ENCODE measurements around the gene HNRNPF.
A peak's percentile ranks its signal among the peaks of the same experiment; 100 is the strongest.

The HNRNPF gene

GRCh38 chr10:43376046-43376635 lies 32.8 kb downstream of the HNRNPF start:
- no peak for DNase-seq

DNA sequence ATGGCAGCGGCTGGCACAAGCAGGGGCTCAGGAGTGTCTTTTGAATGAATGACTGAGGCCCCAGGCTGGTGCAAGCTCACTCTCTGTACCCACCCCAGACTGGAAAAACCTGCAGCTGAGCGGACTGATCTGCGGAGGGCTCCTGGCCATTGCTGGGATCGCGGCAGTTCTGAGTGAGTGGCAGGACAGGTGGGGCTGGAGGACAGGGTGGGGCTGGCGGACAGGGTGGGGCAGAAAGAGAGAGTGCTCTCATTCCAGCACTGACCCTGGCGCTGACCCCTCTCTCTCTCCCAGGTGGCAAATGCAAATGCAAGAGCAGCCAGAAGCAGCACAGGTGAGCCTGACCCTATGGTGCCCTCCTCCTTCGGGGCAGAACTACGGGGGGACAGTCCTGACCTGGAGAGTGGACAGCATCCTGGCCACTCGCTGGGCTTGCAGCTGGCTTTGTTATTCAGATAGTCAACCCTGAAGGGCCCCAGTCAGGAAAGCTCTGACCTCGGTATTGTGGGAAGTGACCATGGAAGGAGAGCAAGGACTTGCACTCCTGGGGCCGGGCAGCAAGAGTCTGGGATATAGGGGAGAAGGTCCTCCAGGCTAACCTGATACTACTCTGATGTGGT lies 33.5 kb downstream of the HNRNPF start:
- DNase-seq = no peak

DNA sequence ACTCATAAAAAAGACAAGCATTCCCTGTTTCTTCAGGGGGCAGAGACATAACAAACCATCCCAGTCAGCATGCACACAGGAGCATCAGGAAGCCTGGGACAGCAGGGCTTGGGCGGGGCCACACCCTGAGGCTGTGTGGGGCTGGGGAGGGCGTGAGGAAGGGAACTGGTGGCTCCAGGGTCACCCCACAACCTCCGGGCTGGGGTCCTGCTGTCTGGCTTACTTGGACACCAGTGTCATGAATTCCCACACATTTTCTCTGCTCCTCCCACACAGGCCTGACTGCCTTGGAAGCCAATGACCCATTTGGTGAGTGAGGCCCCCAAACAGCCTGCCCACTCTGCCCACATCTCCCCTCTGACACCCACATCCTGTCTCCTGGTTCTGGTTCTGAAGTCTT lies 34.8 kb downstream of the HNRNPF start:
- no peak for DNase-seq

- DNase-seq = no peak
Observed at GRCh38 chr10:43373461-43373860, 35.5 kb downstream of the HNRNPF start.

DNA sequence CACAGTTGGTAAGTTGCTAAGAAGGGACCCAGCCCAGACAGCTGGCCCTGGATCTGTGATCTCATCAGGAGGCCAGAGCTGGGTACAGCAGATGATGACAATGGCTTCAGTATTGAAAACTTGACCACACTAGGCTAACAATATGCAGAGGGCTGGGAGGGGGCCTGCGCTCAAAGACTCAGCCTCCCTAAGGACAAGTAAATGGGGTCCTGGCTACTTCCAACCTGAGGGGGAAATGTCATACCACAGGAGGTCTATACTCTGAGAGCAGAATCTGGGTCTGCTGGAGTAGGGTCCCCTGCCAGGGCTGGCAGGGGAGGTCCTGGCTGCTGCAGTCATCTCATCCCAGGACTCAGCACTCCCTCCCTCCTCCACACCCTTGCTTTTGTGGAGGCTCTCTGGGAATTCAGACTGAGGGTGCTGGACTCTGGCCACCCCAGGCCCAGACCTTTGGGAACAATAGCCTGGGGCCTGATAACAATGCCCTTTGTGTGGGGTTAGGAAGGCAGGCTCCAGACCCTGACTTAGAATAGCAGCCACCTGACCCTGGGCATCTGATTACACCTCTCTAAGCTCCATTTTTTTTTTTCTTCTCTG lies 36.1 kb downstream of the HNRNPF start:
- no peak for DNase-seq

GRCh38 chr10:43371418-43371817 lies 37.6 kb downstream of the HNRNPF start, which contains the start of gene FXYD4:
Gene FXYD4 (plus strand): TSS chr10:43371636. CDS start chr10:43373747, 2,111 bp downstream.
- DNase-seq = no peak

DNA sequence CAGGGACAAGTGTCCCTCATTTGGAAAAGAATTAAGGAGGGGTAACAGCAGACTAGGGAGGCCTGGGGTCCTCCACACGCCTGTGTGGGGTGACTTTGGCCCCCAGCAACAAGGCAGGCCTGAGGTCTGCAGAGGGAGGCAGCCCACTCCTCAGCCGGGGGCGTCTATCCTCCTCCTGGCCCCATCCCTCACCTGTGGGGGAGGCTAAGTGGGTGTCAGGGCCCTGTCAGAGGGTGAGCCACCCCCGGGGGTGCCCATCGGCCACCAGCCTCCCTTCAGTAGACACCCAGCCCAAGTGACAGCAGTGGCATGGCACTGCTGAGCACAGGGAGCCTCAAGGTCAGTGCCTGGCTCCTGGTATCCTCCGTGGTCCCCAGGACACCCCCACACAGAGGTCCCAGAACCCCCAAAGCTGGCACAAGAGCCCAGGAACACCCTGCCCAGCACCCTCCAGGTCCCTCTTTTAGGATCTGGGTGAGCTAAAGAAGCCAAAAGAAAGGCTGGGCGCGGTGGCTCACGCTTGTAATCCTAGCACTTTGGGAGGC lies 38.2 kb downstream of the HNRNPF start:
- DNase-seq = no peak

DNA sequence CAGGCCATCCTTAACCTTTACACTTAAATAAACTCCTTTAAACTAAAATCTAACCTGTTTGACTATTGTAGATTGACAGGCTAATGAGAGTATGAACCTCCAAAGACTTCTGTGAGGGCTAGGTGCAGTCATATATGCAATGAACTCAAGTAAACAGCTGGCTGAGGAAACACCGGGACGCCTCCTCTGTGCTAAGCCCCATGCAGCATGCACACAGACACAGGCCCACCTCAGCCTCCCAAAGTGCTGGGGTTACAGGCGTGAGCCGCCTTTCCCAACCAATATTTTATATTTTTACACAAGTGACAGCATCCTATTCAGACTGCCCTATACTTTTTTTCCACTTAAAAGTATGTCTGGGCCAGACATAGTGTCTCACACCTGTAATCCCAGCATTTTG lies 39.1 kb downstream of the HNRNPF start:
- DNase-seq = no peak

DNA sequence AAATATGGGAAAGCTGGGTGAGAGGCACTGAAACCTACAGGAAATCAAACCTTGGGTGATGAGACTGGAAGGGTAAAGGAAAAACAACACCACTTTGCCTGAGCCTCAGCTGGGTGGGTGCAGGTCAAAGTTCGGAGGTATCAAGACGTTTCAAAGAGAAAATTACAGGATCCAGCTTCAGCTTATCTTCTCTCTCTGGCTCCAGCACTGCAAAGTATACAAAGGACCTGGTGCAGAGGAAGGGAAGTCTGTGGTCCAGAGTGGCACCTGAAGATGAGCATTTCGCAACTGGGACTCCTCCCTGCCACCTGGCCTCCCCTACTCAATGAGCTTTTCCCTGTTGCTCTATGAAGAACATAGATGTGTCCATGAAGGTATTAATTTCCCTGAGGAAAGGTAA lies 44.0 kb downstream of the HNRNPF start:
- DNase-seq = no peak

DNA sequence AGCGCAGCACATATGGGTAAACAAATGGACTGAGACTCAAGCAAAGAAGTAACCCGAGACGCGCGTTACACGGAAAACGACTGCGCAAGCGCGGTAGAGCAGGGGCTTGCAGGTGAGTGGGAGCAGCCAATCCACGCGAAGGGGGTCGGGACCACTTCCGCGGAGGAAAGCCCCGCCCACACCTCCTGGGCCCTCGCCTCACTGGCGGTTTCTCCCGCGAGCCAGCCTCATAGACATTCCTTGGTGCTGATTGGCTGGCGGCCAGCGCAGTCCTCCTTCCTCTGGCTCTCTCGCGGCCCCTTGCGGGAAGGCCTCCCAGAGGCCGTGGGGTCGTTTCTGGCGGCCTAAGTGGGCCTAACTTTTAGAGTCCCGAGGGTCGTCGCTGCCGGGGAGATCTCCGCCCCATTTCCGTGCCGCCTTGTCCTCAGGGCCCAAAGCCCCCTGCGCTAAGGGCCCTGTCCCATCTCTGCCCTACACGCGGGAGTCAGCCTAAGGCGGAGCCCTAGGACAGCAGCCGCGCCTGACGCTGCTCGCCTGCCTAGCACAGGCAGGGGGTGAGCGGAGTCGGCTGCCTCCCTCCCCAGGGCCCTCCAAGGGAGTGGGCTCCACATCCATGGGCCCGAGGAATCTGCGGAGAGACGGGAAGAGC lies 46.7 kb downstream of the HNRNPF start:
- DNase-seq = peak; percentile 93

- no peak for DNase-seq
Observed at GRCh38 chr10:43361547-43362190, 47.3 kb downstream of the HNRNPF start.

DNA sequence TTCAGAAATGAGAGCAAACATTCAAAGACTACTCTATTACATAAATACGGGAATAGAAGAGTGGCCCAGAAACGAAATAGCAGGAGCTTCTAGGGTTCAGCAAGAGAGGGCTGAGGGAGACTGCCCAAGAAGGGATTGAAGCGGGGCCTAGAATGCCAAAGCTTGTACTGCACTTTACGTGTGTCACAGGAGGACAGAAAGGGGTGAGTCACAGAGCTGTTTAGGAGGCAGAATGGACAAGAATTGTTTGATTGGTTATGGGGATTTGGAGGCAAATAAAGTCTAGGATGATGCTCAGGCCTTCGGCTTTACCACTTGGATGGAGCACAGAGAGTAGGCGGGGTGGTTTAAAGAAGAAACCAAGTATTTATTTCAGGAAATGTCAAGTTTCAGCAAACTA lies 48.9 kb downstream of the HNRNPF start:
- no peak for DNase-seq

DNA sequence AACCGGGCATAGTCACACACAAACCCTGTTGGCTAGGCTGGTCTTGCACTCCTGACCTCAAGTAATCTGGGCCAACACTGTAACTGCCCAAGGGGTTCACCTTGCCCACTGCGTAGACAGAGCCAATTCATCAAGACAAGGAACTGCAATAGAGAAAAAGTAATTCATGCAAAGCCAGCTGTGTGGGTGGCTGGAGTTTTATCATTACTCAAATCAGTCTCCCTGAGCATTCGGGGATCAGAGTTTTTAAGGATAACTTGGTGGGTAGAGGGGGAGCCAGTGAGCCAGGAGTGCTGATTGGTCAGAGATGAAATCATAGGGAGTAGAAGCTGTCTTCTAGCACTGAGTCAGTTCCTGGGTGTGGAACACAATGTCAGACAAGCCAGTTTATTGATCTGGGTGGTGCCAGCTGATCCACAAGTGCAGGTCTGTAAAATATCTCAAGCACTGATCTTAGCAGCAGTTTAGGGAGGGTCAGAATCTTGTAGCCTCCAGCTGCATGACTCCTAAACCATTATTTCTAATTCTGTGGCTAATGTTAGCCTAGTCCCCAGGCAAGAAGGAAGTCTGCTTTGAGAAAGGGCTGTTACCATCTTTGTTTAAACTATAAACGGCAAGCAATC lies 53.1 kb downstream of the HNRNPF start:
- DNase-seq = peak; percentile 6

DNA sequence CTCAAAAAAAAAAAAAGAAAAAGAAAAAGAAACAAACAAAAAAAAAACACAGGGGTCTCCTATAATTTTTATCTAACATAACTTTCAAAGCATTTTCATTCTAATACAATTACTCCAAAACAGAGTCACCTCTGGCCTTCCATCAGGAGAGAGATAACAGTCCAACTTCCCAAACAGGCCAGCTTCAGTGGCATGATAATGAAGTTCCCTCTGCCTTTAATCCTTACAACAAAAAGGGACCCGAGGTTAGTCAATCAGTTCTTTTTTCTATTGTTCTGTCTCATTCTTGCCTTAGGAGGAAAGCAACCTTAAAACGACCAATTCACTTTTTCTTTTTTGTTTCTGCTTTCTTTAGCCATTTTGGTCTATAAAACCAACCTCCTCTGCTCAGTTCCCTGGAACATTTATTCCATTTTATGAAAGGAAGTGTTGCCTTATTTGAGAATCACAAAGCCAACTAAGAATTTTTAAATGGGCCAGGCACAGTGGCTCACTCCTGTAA lies 54.1 kb downstream of the HNRNPF start:
- DNase-seq = no peak

- no peak for DNase-seq
Observed at GRCh38 chr10:43354330-43354635, 54.7 kb downstream of the HNRNPF start.

DNA sequence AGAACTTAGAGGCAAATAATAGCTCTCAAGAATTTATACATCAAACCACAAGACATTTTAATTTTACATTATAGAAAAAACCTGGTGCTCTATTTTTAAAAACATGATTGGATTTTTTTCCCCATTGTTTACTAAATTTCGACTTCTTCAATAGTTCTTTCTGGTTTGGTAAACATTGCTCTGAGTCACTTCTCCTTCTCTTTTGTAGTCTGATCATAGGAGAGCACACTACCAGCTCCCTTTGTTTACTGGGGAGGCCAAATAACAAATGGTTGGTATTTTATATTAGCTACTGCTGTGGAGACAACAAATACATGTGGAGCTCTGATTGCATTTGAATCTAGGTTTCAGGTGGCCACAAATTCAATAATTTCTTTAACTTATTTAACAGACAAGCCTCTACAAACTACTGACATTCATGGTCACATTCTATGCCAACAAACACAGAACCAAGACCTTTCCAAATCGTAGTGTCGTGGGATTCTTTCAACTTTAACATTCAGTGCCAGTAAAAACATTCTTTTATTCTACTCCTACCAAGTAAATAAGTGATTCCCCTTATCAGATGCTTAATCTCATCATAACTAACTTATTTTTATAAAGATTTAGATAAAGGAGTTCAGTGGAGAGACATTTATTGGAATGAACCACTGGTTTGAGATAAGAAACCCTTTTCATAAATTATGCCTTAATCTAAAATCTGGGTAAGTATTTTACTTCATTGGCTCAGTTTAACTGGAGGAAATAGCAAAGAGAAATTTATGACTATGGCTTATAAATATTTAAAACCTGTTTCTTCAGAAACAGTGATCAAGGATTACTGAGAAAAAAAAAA lies 55.3 kb downstream of the HNRNPF start:
- no peak for DNase-seq

DNA sequence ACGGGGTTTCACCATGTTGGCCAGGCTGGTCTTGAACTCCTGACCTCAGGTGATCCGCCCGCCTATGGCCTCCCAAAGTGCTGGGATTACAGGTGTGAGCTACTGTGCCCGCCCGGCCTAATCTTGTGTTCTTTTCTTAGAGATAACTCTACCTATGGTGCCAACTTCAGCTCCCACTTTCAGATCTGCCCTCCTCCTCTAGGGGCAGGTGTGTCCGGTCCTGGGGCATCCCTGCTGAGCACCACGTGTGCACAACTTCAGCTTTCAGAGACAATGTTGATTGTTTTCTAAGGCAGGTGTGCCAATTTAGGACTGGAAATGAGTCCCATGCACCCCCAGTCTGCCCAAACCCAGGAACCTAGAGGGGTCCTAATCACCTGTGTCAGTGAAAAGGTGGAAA lies 56.0 kb downstream of the HNRNPF start:
- no peak for DNase-seq

GRCh38 chr10:43351301-43351700 lies 57.7 kb downstream of the HNRNPF start:
- no peak for DNase-seq

- no peak for DNase-seq
Observed at GRCh38 chr10:43350686-43351085, 58.3 kb downstream of the HNRNPF start.

GRCh38 chr10:43350156-43350555 lies 58.8 kb downstream of the HNRNPF start:
- DNase-seq = no peak

DNA sequence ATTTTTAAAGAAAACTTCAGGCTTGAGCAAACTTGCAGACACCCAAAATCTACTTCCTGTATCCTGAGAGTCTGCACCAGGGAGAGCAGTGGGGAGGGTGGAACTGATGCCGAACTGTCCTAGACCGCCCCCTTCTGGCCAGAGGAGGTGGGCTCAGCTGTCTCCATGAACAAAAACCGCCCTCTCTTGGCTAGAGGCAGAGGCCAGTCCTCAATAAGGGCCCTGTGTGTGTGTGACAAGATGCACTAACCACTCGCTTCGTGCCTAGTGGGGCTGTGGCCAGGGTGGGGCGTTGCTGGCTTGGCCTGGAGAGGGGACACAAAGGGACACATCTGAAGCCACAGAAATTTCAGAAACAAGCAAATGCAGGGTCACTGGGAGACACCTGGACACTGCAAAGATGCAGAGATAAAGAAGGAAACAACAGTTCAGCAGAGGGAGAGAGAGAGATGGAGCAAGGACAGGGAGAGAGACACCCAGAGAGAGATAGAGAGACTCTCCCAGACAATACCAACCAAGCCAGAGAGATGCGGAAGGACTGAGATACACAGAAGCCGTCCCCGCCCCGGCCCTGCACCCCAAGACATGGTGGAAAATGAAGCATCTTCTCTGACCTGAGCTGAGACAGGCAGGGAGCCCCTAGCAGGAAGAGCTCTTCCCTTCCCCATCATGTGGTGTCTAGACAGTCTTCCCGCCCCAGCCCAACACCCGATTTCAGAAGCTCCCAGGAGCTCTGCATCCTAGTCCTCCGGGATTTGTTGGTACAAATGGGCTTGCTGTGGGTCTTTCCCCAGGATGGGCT lies 60.3 kb downstream of the HNRNPF start:
- DNase-seq = peak; percentile 67
